Spleen (tissue), 11 donors: Measurements from ENCODE around the gene ANO1. TPM values are rescaled to one million over a fixed set of nuclear protein-coding genes. Genes with fewer than 3 reads are reported as not detected.

Source experiments
- DNase-seq: peaks from one replicate; pipeline ENCODE4 v3.0.0-alpha.2; 2020
- H3K27ac ChIP-seq, 8 donors: fragments of 200-600 bp; sonication (generic) in 7 of 8; 1 replicate in 4 of 8; 2 replicates in 4 of 8; pipeline versions ENCODE4 v1.5.0 to v1.8.0; 2016 to 2021; ENCODE audit warnings: inconsistent platforms in 4 of 8, mild to moderate bottlenecking in 4 of 8, moderate library complexity in 1 of 8
- H3K27me3 ChIP-seq, 7 donors: fragments of 200-600 bp; sonication (generic) in 6 of 7; replicated peaks in 1 of 7; 1 replicate in 4 of 7; 2 replicates in 3 of 7; pipeline versions ENCODE4 v1.5.0 to v1.8.0; 2016 to 2021; ENCODE audit warnings: inconsistent platforms in 3 of 7, mild to moderate bottlenecking in 1 of 7
- H3K36me3 ChIP-seq, 6 donors: fragments of 200-600 bp; sonication (generic) in 5 of 6; 1 replicate in 4 of 6; 2 replicates in 2 of 6; pipeline versions ENCODE4 v1.5.0 to v1.8.0; 2016 to 2021; ENCODE audit warnings: inconsistent platforms in 2 of 6
- H3K4me1 ChIP-seq, 6 donors: fragments of 200-600 bp; sonication (generic) in 5 of 6; 1 replicate in 3 of 6; 2 replicates in 3 of 6; pipeline versions ENCODE4 v1.5.0 to v1.8.0; 2016 to 2021; ENCODE audit warnings: inconsistent platforms in 3 of 6
- H3K4me3 ChIP-seq, 8 donors: fragments of 200-600 bp; sonication (generic) in 7 of 8; 1 replicate in 4 of 8; 2 replicates in 4 of 8; pipeline versions ENCODE4 v1.5.0 to v1.8.0; 2016 to 2021; ENCODE audit warnings: inconsistent platforms in 4 of 8, mild to moderate bottlenecking in 4 of 8, moderate library complexity in 2 of 8
- H3K9me3 ChIP-seq, 8 donors: fragments of 200-600 bp; sonication (generic) in 7 of 8; 1 replicate in 4 of 8; 2 replicates in 4 of 8; pipeline versions ENCODE4 v1.5.0 to v1.8.0; 2016 to 2021; ENCODE audit warnings: inconsistent platforms in 4 of 8
- CTCF ChIP-seq, 11 experiments: fragments of 200-600 bp in 7 of 11; fragments of 450-650 bp in 4 of 11; sonication (generic) in 4 of 11; IDR thresholded peaks in 8 of 11; conservative IDR thresholded peaks in 3 of 11; 1 replicate in 7 of 11; 2 replicates in 4 of 11; pipeline versions ENCODE4 v1.4.0 to v1.8.0; 2016 to 2021; ENCODE audit warnings: antibody characterized with exemption in 11 of 11, inconsistent platforms in 4 of 11, mild to moderate bottlenecking in 1 of 11
- POLR2A ChIP-seq, 3 donors: fragments of 450-650 bp; IDR thresholded peaks; one replicate each; pipeline ENCODE4 v1.5.1; 2017; ENCODE audit warnings: antibody characterized with exemption in 3 of 3, mild to moderate bottlenecking in 1 of 3
- POLR2AphosphoS5 ChIP-seq, 3 donors: sonication (generic); formaldehyde crosslinking; IDR thresholded peaks; one replicate each; pipeline ENCODE4 v1.5.1; 2017; ENCODE audit warnings: antibody characterized with exemption in 3 of 3
- WGBS, 5 donors: extraction: QIAGEN DNeasy Blood & Tissue Kit in 3 of 5; methylation state at CpG; one replicate each; pipeline versions ENCODE4 v1.1.5 to v1.1.7; 2013 to 2018; 5-methylcytosine and 5-hydroxymethylcytosine counted together
- intact Hi-C: fragments of 100-400 bp; cut with DNase I; formaldehyde crosslinking; loops from one replicate; pipeline ENCODE4 v1.15.0; 2023; ENCODE audit warnings: low total_unique reads
- polyA plus RNA-seq, 3 donors: library from polyadenylated mRNA; stranded (reverse); fragments of 200-250 nt; gene quantifications; one replicate each; pipeline ENCODE4 v1.2.1, GENCODE V29; 2013
- total RNA-seq, 7 donors: library from RNA; depleted of rRNA in 3 of 7; stranded (reverse); fragments of >200 nt in 3 of 7; fragmentation: NEBNext Ultra II Directional in 4 of 7; extraction: Animal tissue kit (Norgen Biotek cat#: 25700) in 4 of 7; gene quantifications; one replicate each; pipeline versions ENCODE4 v1.1.0 to v1.2.1, GENCODE V29; 2016 to 2021
- donor health status: healthy with polysubstance abuse.
- donor health status: DM: no; HTN: no; CAD: no; lungs with moderate emphysema.
- donor health status: DM: no; HTN: no; CAD: no.
- donor health status: Bipolar disorder and iron deficiency.
- donor health status: healthy.
- donor health status: DM: no; HTN: no; CAD: no.
- donor health status: DM: yes; HTN: yes; CAD: no.

ANO1 gene
- total and polyA plus RNA-seq, 10 donors, result 0.22 to 1.2 (median 0.62) TPM

- DNase-seq, result no peak
- intact Hi-C loops, result no loop called here
Observed at GRCh38 chr11:70100791-70101190, 22.7 kb downstream of the ANO1 start.

GRCh38 chr11:70103256-70103975 lies 25.3 kb downstream of the ANO1 start:
- Histone ChIP-seq H3K4me3 (no peak overlapping the region), H3K9me3 (no peaks in the 10 kb centered on the region), H3K36me3 (no peaks in the 10 kb centered on the region), H3K27ac (no peak overlapping the region), H3K27me3 (peaks cover 0 to 27% (median 0%) of the 10 kb centered on the region in 7 donors), H3K4me1 (peaks cover 0 to 5% (median 0%) of the 10 kb centered on the region in 6 donors)
- intact Hi-C loops, result no loop called here
- TF ChIP-seq POLR2A (IDR thresholded peaks at IDR 0.05) (no peak), POLR2AphosphoS5 (IDR thresholded peaks at IDR 0.05) (no peak), CTCF (IDR thresholded peaks at IDR 0.05 in 8 of 11, conservative IDR thresholded peaks at IDR 0.05 in 3 of 11) (no peak)
- DNase-seq, result no peak
- WGBS, 5 donors, result 85 to 92% (median 88%) methylated on average over 23 to 25 of the region's 25 CpGs

More at GRCh38 chr11:70100791-70101190, 22.7 kb downstream of the ANO1 start:
- H3K27ac ChIP-seq, result no peak overlapping the region
- peaks cover 0 to 34% (median 0%) of the 10 kb centered on the region in 7 donors for H3K27me3 ChIP-seq
- TF ChIP-seq POLR2AphosphoS5 (IDR thresholded peaks at IDR 0.05), result no peak
- no peak for TF ChIP-seq POLR2A (IDR thresholded peaks at IDR 0.05)
- TF ChIP-seq CTCF (IDR thresholded peaks at IDR 0.05 in 8 of 11, conservative IDR thresholded peaks at IDR 0.05 in 3 of 11), result no peak
- no peaks in the 10 kb centered on the region for H3K36me3 ChIP-seq
- H3K9me3 ChIP-seq, result no peaks in the 10 kb centered on the region
- WGBS, 5 donors, result 84 to 91% (median 90%) methylated on average over 14 to 15 of the region's 15 CpGs
- no peak overlapping the region for H3K4me3 ChIP-seq
- H3K4me1 ChIP-seq, result peaks cover 0 to 6% (median 0%) of the 10 kb centered on the region in 6 donors

- WGBS, 5 donors, result 66 to 77% (median 74%) methylated on average over 8 to 9 of the region's 9 CpGs
- Histone ChIP-seq H3K27ac (no peak overlapping the region), H3K36me3 (no peaks in the 10 kb centered on the region), H3K27me3 (peaks cover 0 to 26% (median 0%) of the 10 kb centered on the region in 7 donors), H3K4me1 (no peaks in the 10 kb centered on the region), H3K4me3 (no peak overlapping the region), H3K9me3 (no peaks in the 10 kb centered on the region)
- TF ChIP-seq POLR2A (IDR thresholded peaks at IDR 0.05) (no peak), POLR2AphosphoS5 (IDR thresholded peaks at IDR 0.05) (no peak), CTCF (IDR thresholded peaks at IDR 0.05 in 8 of 11, conservative IDR thresholded peaks at IDR 0.05 in 3 of 11) (no peak)
- intact Hi-C loops, result no loop called here
- no peak for DNase-seq
Observed at GRCh38 chr11:70104419-70104818, 26.3 kb downstream of the ANO1 start.

- DNase-seq, result no peak
- 49 to 76% (median 70%) methylated on average over 10 to 11 of the region's 11 CpGs for WGBS, 5 donors
- Histone ChIP-seq H3K27me3 (peaks cover 0 to 20% (median 0%) of the 10 kb centered on the region in 7 donors), H3K4me1 (no peaks in the 10 kb centered on the region), H3K4me3 (no peak overlapping the region), H3K36me3 (no peaks in the 10 kb centered on the region), H3K27ac (no peak overlapping the region), H3K9me3 (no peaks in the 10 kb centered on the region)
- intact Hi-C loops, result no loop called here
- TF ChIP-seq CTCF (IDR thresholded peaks at IDR 0.05 in 8 of 11, conservative IDR thresholded peaks at IDR 0.05 in 3 of 11) (no peak), POLR2AphosphoS5 (IDR thresholded peaks at IDR 0.05) (no peak)
Observed at GRCh38 chr11:70104961-70105360, 26.8 kb downstream of the ANO1 start.
